HepG2 (cell line): ENCODE measurements around the gene MEAK7. TPM values are rescaled to one million over a fixed set of nuclear protein-coding genes. Genes with fewer than 3 reads are reported as not detected.

ENCODE experiments used
- ATAC-seq: fragments of 200-7000 bp; cut with Tn5 transposase; 3 replicates; pipeline ENCODE4 v1.9.1; 2020; ENCODE audit warnings: mild to moderate bottlenecking, moderate library complexity
- BruUV-seq: library from RNA; stranded (reverse); fragments of 400-500 nt; replicated peaks from 2 replicates; lab custom pipeline; 2021; lab: Mats Ljungman, UMichigan
- CTCF ChIA-PET: fragments of 300-600 bp; formaldehyde crosslinking; extraction: SDS; loops from one replicate; lab custom pipeline; 2021; ENCODE audit warnings: low total read pairs, inconsistent platforms, low intra/inter-chr PET ratio; lab: Yijun Ruan, JAX
- POLR2A ChIA-PET: fragments of 350-600 bp; sonication (Branson Sonifier 250); formaldehyde crosslinking; loops from one replicate; lab custom pipeline; 2020; ENCODE audit warnings: antibody characterized with exemption, inconsistent platforms; lab: Yijun Ruan, JAX
- DNase-seq: peaks from one replicate; pipeline ENCODE4 v3.0.0-alpha.2; 2015; ENCODE audit warnings: low spot score
- FAIRE-seq: peaks from 3 replicates; lab custom pipeline; 2011; peaks lifted over from hg19 to GRCh38; lab: Jason Lieb, UNC
- H2AFZ ChIP-seq: one replicate; pipeline ENCODE4 v1.6.1; 2011; ENCODE audit warnings: low read length, inconsistent platforms
- H3K27ac ChIP-seq: fragments of 300-600 bp; 3 replicates; pipeline ENCODE4 v1.8.0; 2011; ENCODE audit warnings: mixed run types, mild to moderate bottlenecking, mixed read lengths, low read length, inconsistent platforms; ENCODE audit not compliant: insufficient read depth; ENCODE audit errors: extremely low read length
- H3K27me3 ChIP-seq, 2 experiments: fragments of 200-600 bp in 1 of 2; 2 replicates in 1 of 2; 3 replicates in 1 of 2; pipeline versions ENCODE4 v1.6.0 to v1.8.0; 2011; ENCODE audit warnings: low read length in 2 of 2, mild to moderate bottlenecking in 2 of 2, moderate library complexity in 2 of 2, inconsistent platforms in 1 of 2; ENCODE audit not compliant: insufficient read depth in 2 of 2, control insufficient read depth in 1 of 2
- H3K36me3 ChIP-seq, 2 experiments: fragments of 200-600 bp in 1 of 2; replicated peaks in 1 of 2; 2 replicates in 1 of 2; 3 replicates in 1 of 2; pipeline versions ENCODE4 v1.5.1 to v1.8.0; 2011; ENCODE audit warnings: low read length in 2 of 2, inconsistent platforms in 1 of 2; ENCODE audit not compliant: insufficient read depth in 2 of 2, control insufficient read depth in 1 of 2
- H3K4me1 ChIP-seq: 2 replicates; pipeline ENCODE4 v1.5.1; 2012; ENCODE audit warnings: low read length, inconsistent platforms; ENCODE audit not compliant: insufficient read depth
- H3K4me2 ChIP-seq: 2 replicates; pipeline ENCODE4 v1.6.0; 2011; ENCODE audit warnings: low read depth, low read length, inconsistent platforms
- H3K4me3 ChIP-seq, 3 experiments: fragments of 200-600 bp in 1 of 3; sonication (generic), shearing (Covaris generic) in 1 of 3; replicated peaks in 1 of 3; 2 replicates each; pipeline ENCODE4 v1.5.1; 2011 to 2016; ENCODE audit warnings: low read length in 3 of 3, inconsistent platforms in 2 of 3, low read depth in 2 of 3, mild to moderate bottlenecking in 2 of 3, control low read depth in 1 of 3, mixed read lengths in 1 of 3; ENCODE audit not compliant: insufficient read depth in 1 of 3
- H3K79me2 ChIP-seq: one replicate; pipeline ENCODE4 v1.6.1; 2011; ENCODE audit warnings: low read length, inconsistent platforms; ENCODE audit not compliant: insufficient read depth
- H3K9ac ChIP-seq: 2 replicates; pipeline ENCODE4 v1.6.0; 2011; ENCODE audit warnings: mild to moderate bottlenecking, low read depth, low read length, inconsistent platforms; ENCODE audit not compliant: insufficient read depth
- H3K9me3 ChIP-seq: 2 replicates; pipeline ENCODE4 v1.5.1; 2012; ENCODE audit warnings: mild to moderate bottlenecking, low read length
- H4K20me1 ChIP-seq: 2 replicates; pipeline ENCODE4 v1.6.0; 2011; ENCODE audit warnings: inconsistent platforms, mild to moderate bottlenecking, low read length, moderate library complexity; ENCODE audit not compliant: insufficient read depth
- JUND ChIP-seq: sonication (generic); formaldehyde crosslinking; IDR thresholded peaks from 2 replicates; pipeline ENCODE4 v1.8.0; 2022; ENCODE audit warnings: mild to moderate bottlenecking, missing genetic modification reagents
- MBD4 ChIP-seq: IDR thresholded peaks from 2 replicates; pipeline ENCODE4 v1.6.1; 2012; ENCODE audit warnings: low read length, inconsistent platforms, borderline replicate concordance
- MED13 ChIP-seq: sonication (generic); formaldehyde crosslinking; IDR thresholded peaks from 2 replicates; pipeline ENCODE4 v1.5.0; 2020; ENCODE audit warnings: missing genetic modification reagents
- PCBP1 ChIP-seq: fragments of 200-400 bp; formaldehyde crosslinking; IDR thresholded peaks from 2 replicates; pipeline ENCODE4 v1.6.1; 2017; ENCODE audit warnings: mild to moderate bottlenecking, low read depth, low read length, borderline replicate concordance
- POLR2G ChIP-seq: fragments of 200-400 bp; formaldehyde crosslinking; IDR thresholded peaks from 2 replicates; pipeline ENCODE4 v1.6.1; 2018; ENCODE audit warnings: mild to moderate bottlenecking, low read depth, low read length, moderate library complexity
- RFXANK ChIP-seq: IDR thresholded peaks from 2 replicates; pipeline ENCODE4 v1.6.1; 2016
- SMAD9 ChIP-seq: sonication (generic); formaldehyde crosslinking; IDR thresholded peaks from 2 replicates; pipeline ENCODE4 v1.5.1; 2020; ENCODE audit warnings: mild to moderate bottlenecking, missing genetic modification reagents
- ZBTB38 ChIP-seq: sonication (generic); formaldehyde crosslinking; IDR thresholded peaks from 2 replicates; pipeline ENCODE4 v1.5.1; 2020; ENCODE audit warnings: mild to moderate bottlenecking, missing genetic modification reagents
- ZNF337 ChIP-seq: sonication (generic); formaldehyde crosslinking; IDR thresholded peaks from 2 replicates; pipeline ENCODE4 v1.5.1; 2020; ENCODE audit warnings: missing genetic modification reagents, low read depth, mild to moderate bottlenecking, borderline replicate concordance
- ZNF343 ChIP-seq: sonication (generic); formaldehyde crosslinking; IDR thresholded peaks from 2 replicates; pipeline ENCODE4 v1.4.0; 2020; ENCODE audit warnings: mild to moderate bottlenecking, missing genetic modification reagents
- ZNF629 ChIP-seq: sonication (generic); formaldehyde crosslinking; conservative IDR thresholded peaks from 2 replicates; pipeline ENCODE4 v1.5.0; 2020; ENCODE audit warnings: missing genetic modification reagents
- WGBS: methylation state at CpG from one replicate; pipeline ENCODE4 v1.1.6; 2017; ENCODE audit warnings: low lambda C conversion rate; 5-methylcytosine and 5-hydroxymethylcytosine counted together
- in situ Hi-C: cut with HindIII; loops from 2 replicates; pipeline ENCODE4 v1.10.0; 2017; ENCODE audit warnings: low pct_unique_long_range_greater_than_20kb; ENCODE audit not compliant: extremely low pct_ligation_motif_present
- intact Hi-C: fragments of 100-400 bp; cut with micrococcal nuclease; formaldehyde crosslinking; loops from one replicate; pipeline ENCODE4 v1.10.0; 2022; ENCODE audit not compliant: unreplicated experiment
- polyA plus RNA-seq, 8 experiments: library from polyadenylated mRNA; depleted of rRNA in 3 of 8; stranded (reverse) in 7 of 8; unstranded in 1 of 8; fragments of >200 nt; fragmentation: Illumina TruSeq in 4 of 8; extraction: Trizol in 4 of 8; gene quantifications; 2 replicates each; pipeline versions ENCODE4 v1.2.1 to v1.2.3, GENCODE V29; 2011 to 2016; ENCODE audit warnings: low read depth in 4 of 8, missing spikeins in 1 of 8, mixed read lengths in 1 of 8; ENCODE audit not compliant: insufficient read depth in 1 of 8
- total RNA-seq, 5 experiments: library from RNA; depleted of rRNA; stranded (reverse); fragments of >200 nt; fragmentation: Illumina TruSeq; extraction: Trizol; gene quantifications; 2 replicates each; pipeline ENCODE4 v1.2.3, GENCODE V29; 2016; ENCODE audit warnings: low read depth in 1 of 5
- TF ChIP-seq, protein P1 (sequence below): sonication (generic); formaldehyde crosslinking; IDR thresholded peaks from 2 replicates; pipeline ENCODE4 v1.8.0; 2022; ENCODE audit warnings: low read depth, missing genetic modification reagents
- TF ChIP-seq, protein P2 (sequence below): IDR thresholded peaks from 2 replicates; pipeline ENCODE4 v1.6.1; 2016; ENCODE audit warnings: low read depth, missing genetic modification reagents, missing compliant biosample characterization
- TF ChIP-seq, protein P3 (sequence below): sonication (generic); formaldehyde crosslinking; IDR thresholded peaks from 2 replicates; pipeline ENCODE4 v1.5.1; 2020; ENCODE audit warnings: missing genetic modification reagents, mild to moderate bottlenecking, borderline replicate concordance

The MEAK7 gene
- total and polyA plus RNA-seq, 2 of the 13 experiments (the other 11 are each of a cell fraction or from before 2014, with no cell fraction given), result 11.8 to 14.7 TPM

DNA sequence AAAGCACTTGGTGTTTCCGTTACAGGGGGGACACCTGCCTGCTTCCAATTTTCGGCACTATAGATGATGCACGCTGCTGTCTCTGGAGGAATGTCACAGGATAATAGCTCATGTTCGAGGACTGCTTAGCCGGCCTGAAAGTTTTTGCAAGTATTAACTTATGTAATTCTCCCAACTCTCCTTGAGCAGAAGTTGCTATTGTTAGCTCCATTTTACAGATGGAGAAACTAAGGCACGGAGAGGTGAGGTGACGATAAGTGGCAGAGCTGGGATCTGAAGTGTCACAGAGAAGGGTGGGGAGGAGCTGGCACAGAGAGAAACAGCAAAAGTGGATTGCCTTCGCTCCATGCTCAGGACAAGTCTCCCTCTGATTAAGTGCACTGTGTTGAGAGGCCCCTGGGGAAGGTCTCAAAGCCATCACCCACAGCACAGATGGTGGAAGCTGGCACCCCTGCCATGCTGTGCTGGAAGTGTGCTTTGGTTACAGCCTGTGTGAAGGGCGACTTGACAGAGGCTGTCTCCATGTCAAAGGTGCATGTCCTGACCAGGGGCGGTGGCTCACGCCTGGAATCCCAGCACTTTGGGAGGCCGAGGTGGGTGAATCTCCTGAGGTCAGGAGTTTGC, 40.8 kb upstream of the MEAK7 start:
- no peak overlapping the region for H3K27ac ChIP-seq
- no peak overlapping the region for H2AFZ ChIP-seq
- CTCF ChIA-PET, result no interaction called here
- no TSS peak for BruUV-seq
- no peaks in the 10 kb centered on the region for H3K9me3 ChIP-seq
- no peaks in the 10 kb centered on the region for H3K36me3 ChIP-seq
- intact Hi-C loops, result no loop called here
- no peaks in the 10 kb centered on the region for H4K20me1 ChIP-seq
- no peak for FAIRE-seq
- peaks cover 3 to 30% of the 10 kb centered on the region in 2 experiments; a peak in 4 of 5 replicates for H3K27me3 ChIP-seq
- POLR2A ChIA-PET, result no interaction called here
- 54% methylated on average over 11 of the region's 12 CpGs for WGBS
- ATAC-seq, result no peak
- no peak overlapping the region for H3K9ac ChIP-seq
- in situ Hi-C loops, result no loop called here
- no peak for TF ChIP-seq POLR2G
- TF ChIP-seq MBD4, result no peak
- no peak for TF ChIP-seq JUND
- TF ChIP-seq, protein P1, sequence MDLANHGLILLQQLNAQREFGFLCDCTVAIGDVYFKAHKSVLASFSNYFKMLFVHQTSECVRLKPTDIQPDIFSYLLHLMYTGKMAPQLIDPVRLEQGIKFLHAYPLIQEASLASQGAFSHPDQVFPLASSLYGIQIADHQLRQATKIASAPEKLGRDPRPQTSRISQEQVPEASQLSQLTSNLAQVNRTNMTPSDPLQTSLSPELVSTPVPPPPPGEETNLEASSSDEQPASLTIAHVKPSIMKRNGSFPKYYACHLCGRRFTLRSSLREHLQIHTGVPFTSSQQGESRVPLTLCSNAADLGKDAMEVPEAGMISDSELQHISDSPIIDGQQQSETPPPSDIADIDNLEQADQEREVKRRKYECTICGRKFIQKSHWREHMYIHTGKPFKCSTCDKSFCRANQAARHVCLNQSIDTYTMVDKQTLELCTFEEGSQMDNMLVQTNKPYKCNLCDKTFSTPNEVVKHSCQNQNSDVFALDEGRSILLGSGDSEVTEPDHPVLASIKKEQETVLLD (CRISPR knock-in tag), result no peak
- TF ChIP-seq SMAD9, result no peak
- no peak for TF ChIP-seq PCBP1
- TF ChIP-seq, protein P2, sequence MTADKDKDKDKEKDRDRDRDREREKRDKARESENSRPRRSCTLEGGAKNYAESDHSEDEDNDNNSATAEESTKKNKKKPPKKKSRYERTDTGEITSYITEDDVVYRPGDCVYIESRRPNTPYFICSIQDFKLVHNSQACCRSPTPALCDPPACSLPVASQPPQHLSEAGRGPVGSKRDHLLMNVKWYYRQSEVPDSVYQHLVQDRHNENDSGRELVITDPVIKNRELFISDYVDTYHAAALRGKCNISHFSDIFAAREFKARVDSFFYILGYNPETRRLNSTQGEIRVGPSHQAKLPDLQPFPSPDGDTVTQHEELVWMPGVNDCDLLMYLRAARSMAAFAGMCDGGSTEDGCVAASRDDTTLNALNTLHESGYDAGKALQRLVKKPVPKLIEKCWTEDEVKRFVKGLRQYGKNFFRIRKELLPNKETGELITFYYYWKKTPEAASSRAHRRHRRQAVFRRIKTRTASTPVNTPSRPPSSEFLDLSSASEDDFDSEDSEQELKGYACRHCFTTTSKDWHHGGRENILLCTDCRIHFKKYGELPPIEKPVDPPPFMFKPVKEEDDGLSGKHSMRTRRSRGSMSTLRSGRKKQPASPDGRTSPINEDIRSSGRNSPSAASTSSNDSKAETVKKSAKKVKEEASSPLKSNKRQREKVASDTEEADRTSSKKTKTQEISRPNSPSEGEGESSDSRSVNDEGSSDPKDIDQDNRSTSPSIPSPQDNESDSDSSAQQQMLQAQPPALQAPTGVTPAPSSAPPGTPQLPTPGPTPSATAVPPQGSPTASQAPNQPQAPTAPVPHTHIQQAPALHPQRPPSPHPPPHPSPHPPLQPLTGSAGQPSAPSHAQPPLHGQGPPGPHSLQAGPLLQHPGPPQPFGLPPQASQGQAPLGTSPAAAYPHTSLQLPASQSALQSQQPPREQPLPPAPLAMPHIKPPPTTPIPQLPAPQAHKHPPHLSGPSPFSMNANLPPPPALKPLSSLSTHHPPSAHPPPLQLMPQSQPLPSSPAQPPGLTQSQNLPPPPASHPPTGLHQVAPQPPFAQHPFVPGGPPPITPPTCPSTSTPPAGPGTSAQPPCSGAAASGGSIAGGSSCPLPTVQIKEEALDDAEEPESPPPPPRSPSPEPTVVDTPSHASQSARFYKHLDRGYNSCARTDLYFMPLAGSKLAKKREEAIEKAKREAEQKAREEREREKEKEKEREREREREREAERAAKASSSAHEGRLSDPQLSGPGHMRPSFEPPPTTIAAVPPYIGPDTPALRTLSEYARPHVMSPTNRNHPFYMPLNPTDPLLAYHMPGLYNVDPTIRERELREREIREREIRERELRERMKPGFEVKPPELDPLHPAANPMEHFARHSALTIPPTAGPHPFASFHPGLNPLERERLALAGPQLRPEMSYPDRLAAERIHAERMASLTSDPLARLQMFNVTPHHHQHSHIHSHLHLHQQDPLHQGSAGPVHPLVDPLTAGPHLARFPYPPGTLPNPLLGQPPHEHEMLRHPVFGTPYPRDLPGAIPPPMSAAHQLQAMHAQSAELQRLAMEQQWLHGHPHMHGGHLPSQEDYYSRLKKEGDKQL (CRISPR knock-in tag), result no peak
- TF ChIP-seq ZNF629 (CRISPR knock-in tag), result peak; percentile 41; the same call in 1 of the 2 replicates
- TF ChIP-seq MED13, result no peak
- TF ChIP-seq ZNF337 (CRISPR knock-in tag), result no peak
- TF ChIP-seq ZNF343, result 0 out of 2 replicates have a peak, but pooled peaks have one; percentile 33
- TF ChIP-seq ZBTB38 (CRISPR knock-in tag), result no peak
- TF ChIP-seq, protein P3, sequence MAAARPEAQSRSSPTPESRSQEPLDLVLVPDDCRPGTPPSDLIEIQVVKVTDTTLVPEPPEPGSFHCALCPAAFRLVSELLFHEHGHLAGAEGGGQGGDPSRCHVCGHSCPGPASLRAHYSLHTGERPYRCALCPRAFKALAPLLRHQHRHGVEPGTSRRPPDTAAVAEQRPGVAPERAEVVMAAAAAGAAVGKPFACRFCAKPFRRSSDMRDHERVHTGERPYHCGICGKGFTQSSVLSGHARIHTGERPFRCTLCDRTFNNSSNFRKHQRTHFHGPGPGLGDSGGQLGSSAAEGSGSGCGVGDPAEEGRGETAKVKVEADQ, result no peak
- no peak for TF ChIP-seq RFXANK (CRISPR knock-in tag)
- DNase-seq, result no peak
- peaks cover 50% of the 10 kb centered on the region for H3K4me1 ChIP-seq
- H3K79me2 ChIP-seq, result no peaks in the 10 kb centered on the region
- no peak overlapping the region for H3K4me2 ChIP-seq
- H3K4me3 ChIP-seq, result no peak overlapping the region
